ENCODE data around the gene SPEM3. TPM values are rescaled to one million over a fixed set of nuclear protein-coding genes. Genes with fewer than 3 reads are reported as not detected.

SPEM3 gene
- total RNA-seq, 1 experiment from 2014 or later = not detected

GRCh38 chr17:7476951-7477350 lies 48.3 kb downstream of the SPEM3 start:
- H3K4me1 Mint-ChIP-seq (ENCODE audit: insufficient read depth, unreplicated experiment) = peaks cover 35% of the 10 kb centered on the region
- no peak for TF ChIP-seq CTCF (IDR thresholded peaks at IDR 0.05; ENCODE audit: unreplicated experiment)
- intact Hi-C loops (cut with micrococcal nuclease) = no loop called here
- peak overlapping the region; percentile 20 for H3K4me3 Mint-ChIP-seq (ENCODE audit: unreplicated experiment)
- POLR2A ChIA-PET = interaction anchor here (0.7 to 6.9 kb wide), 14 partner anchors 8 to 679 kb away, joined by 3 to 115 read pairs (median 8); partner anchors contain the start of genes CHRNB1, FGF11, MPDU1 and POLR2A
- peaks cover 25% of the 10 kb centered on the region for H3K36me3 Mint-ChIP-seq (ENCODE audit: insufficient read depth, unreplicated experiment)
- no peaks in the 10 kb centered on the region for H3K27me3 Mint-ChIP-seq (ENCODE audit: insufficient read depth, unreplicated experiment)
- CTCF ChIA-PET = interaction anchor here (0.5 to 3.2 kb wide), 10 partner anchors 10 to 641 kb away, joined by 3 to 21 read pairs (median 4); partner anchors contain the start of gene TP53
- H3K27ac Mint-ChIP-seq (ENCODE audit: low read depth, unreplicated experiment) = peak overlapping the region; percentile 76
- TSS peak; percentile 12 for BruUV-seq (replicated peaks)
- H3K9me3 Mint-ChIP-seq (ENCODE audit: unreplicated experiment) = no peaks in the 10 kb centered on the region
- DNase-seq (ENCODE audit: unreplicated experiment) = no peak

- ChIA-PET POLR2A (interaction anchor here (0.5 to 6.9 kb wide), 15 partner anchors 8 to 678 kb away, joined by 3 to 115 read pairs (median 8); partner anchors contain the start of genes CD68, CHRNB1, FGF11 and MPDU1), CTCF (interaction anchor here (0.5 to 2.9 kb wide), 8 partner anchors 11 to 640 kb away, joined by 3 to 21 read pairs (median 4); partner anchors contain the start of gene TMEM95)
- Mint-ChIP-seq H3K4me3 (ENCODE audit: unreplicated experiment) (peak overlapping the region; percentile 84), H3K4me1 (ENCODE audit: insufficient read depth, unreplicated experiment) (peaks cover 36% of the 10 kb centered on the region), H3K27me3 (ENCODE audit: insufficient read depth, unreplicated experiment) (no peaks in the 10 kb centered on the region), H3K36me3 (ENCODE audit: insufficient read depth, unreplicated experiment) (peaks cover 26% of the 10 kb centered on the region), H3K9me3 (ENCODE audit: unreplicated experiment) (no peaks in the 10 kb centered on the region), H3K27ac (ENCODE audit: low read depth, unreplicated experiment) (peak overlapping the region; percentile 20)
- no TSS peak for BruUV-seq (replicated peaks)
- DNase-seq (ENCODE audit: unreplicated experiment) = no peak
- TF ChIP-seq CTCF (IDR thresholded peaks at IDR 0.05; ENCODE audit: unreplicated experiment) = no peak
- intact Hi-C loops (cut with micrococcal nuclease) = no loop called here
These were observed 49.0 kb downstream of the SPEM3 start for GRCh38 chr17:7477392-7478275.

- no TSS peak for BruUV-seq (replicated peaks)
- peaks cover 43% of the 10 kb centered on the region for H3K4me1 Mint-ChIP-seq (ENCODE audit: insufficient read depth, unreplicated experiment)
- DNase-seq (ENCODE audit: unreplicated experiment) = no peak
- H3K27me3 Mint-ChIP-seq (ENCODE audit: insufficient read depth, unreplicated experiment) = no peaks in the 10 kb centered on the region
- TF ChIP-seq CTCF (IDR thresholded peaks at IDR 0.05; ENCODE audit: unreplicated experiment) = no peak
- peaks cover 31% of the 10 kb centered on the region for H3K36me3 Mint-ChIP-seq (ENCODE audit: insufficient read depth, unreplicated experiment)
- intact Hi-C loops (cut with micrococcal nuclease) = no loop called here
- POLR2A ChIA-PET = interaction anchor here (0.5 to 6.9 kb wide), 15 partner anchors 7 to 677 kb away, joined by 3 to 115 read pairs (median 6); partner anchors contain the start of genes CD68, CHRNB1, CTDNEP1 and FGF11
- H3K4me3 Mint-ChIP-seq (ENCODE audit: unreplicated experiment) = peak overlapping the region; percentile 84
- no peaks in the 10 kb centered on the region for H3K9me3 Mint-ChIP-seq (ENCODE audit: unreplicated experiment)
- CTCF ChIA-PET = interaction anchor here (1.0 to 2.9 kb wide), 3 partner anchors 23 to 124 kb away, joined by 4 to 21 read pairs (median 5); partner anchors contain the start of gene TMEM95
- peak overlapping the region; percentile 20 for H3K27ac Mint-ChIP-seq (ENCODE audit: low read depth, unreplicated experiment)
These were observed 49.9 kb downstream of the SPEM3 start for GRCh38 chr17:7478276-7479212.
